H1 (cell line): ENCODE measurements around the gene CENPP. TPM values are rescaled to one million over a fixed set of nuclear protein-coding genes. Genes with fewer than 3 reads are reported as not detected.

Experiments
- ATF2 ChIP-seq: IDR thresholded peaks from 2 replicates; pipeline ENCODE4 v1.6.1; 2012; ENCODE audit warnings: low read length, inconsistent platforms
- CHD7 ChIP-seq: fragments of 300-600 bp; sonication (generic); IDR thresholded peaks from 2 replicates; pipeline ENCODE4 v1.7.1; 2012; ENCODE audit warnings: low read length, moderate library complexity, mild to moderate bottlenecking, inconsistent platforms; ENCODE audit not compliant: insufficient replicate concordance
- EP300 ChIP-seq, 2 experiments: IDR thresholded peaks; 1 replicate in 1 of 2; 2 replicates in 1 of 2; pipeline ENCODE4 v1.6.1; 2011 to 2012; ENCODE audit warnings: low read depth in 2 of 2, low read length in 2 of 2, mild to moderate bottlenecking in 2 of 2, borderline replicate concordance in 1 of 2, inconsistent platforms in 1 of 2, moderate library complexity in 1 of 2
- SRF ChIP-seq: IDR thresholded peaks from 2 replicates; pipeline ENCODE4 v1.6.1; 2011; ENCODE audit warnings: mild to moderate bottlenecking, low read depth, low read length, moderate library complexity
- polyA plus RNA-seq, 7 experiments: library from polyadenylated mRNA; depleted of rRNA in 3 of 7; stranded (reverse) in 5 of 7; unstranded in 2 of 7; fragments of >200 nt in 5 of 7; fragments of 200-250 nt in 2 of 7; gene quantifications; 1 replicate in 5 of 7; 2 replicates in 1 of 7; 4 replicates in 1 of 7; pipeline versions ENCODE4 v1.2.1 to v1.2.3, GENCODE V29; 2011 to 2013; ENCODE audit warnings: missing spikeins in 2 of 7, mixed read lengths in 2 of 7
- total RNA-seq: library from RNA; stranded (reverse); fragmentation: NEBNext Ultra II Directional; extraction: Animal tissue kit (Norgen Biotek cat#: 25700); gene quantifications from 2 replicates; pipeline ENCODE4 v1.2.1, GENCODE V29; 2021

The CENPP gene
- total and polyA plus RNA-seq, 2 of the 8 experiments (the other 6 are each of a cell fraction or from before 2014, with no cell fraction given) = 2.7 to 10.8 TPM

- TF ChIP-seq CHD7 (no peak), ATF2 (no peak), EP300 (IDR thresholded peaks at IDR 0.05; ENCODE audit: borderline replicate concordance in 1 of 2, low read depth in 2 of 2, low read length in 2 of 2) (no peak), SRF (no peak)
Observed at GRCh38 chr9:92360083-92360482, 34.3 kb downstream of the CENPP start (continued).
